Right lung (tissue), 5 donors: ENCODE results near the gene NPAS3. TPM values are rescaled to one million over a fixed set of nuclear protein-coding genes. Genes with fewer than 3 reads are reported as not detected.
A peak's percentile ranks its signal among the peaks of the same experiment; 100 is the strongest.

Experiments used
- DNase-seq, 2 donors: peaks; one replicate each; pipeline ENCODE4 v3.0.0-alpha.2; 2013
- polyA plus RNA-seq, 5 donors: library from polyadenylated mRNA; unstranded; fragments of 120-200 nt; gene quantifications; one replicate each; pipeline versions ENCODE4 v1.2.1 to v1.2.3, GENCODE V29; 2013; ENCODE audit warnings: inconsistent platforms in 1 of 5, low replicate concordance in 1 of 5; ENCODE audit not compliant: insufficient read length in 5 of 5, insufficient read depth in 1 of 5

The NPAS3 gene
- polyA plus RNA-seq, 5 donors = 0.56 to 0.77 (median 0.69) TPM

DNA sequence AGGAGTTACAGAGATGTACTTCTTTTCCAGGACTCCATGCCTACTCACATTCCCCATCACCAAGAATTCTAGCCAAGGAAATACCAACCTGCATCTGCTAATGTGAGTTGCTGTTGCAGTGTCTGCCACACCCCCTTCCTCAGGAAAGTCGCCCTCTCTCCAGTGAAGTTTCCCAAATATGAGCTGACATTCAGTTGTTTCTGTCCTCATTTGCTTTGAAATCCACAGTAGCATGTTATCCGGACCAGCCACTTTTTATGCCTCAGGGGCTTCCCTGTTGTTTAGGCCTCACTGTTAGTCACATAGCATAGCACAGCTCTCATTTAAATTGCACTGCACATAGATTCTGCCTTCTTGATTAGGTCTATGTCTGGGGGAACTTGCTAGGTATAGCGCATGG, 799.8 kb downstream of the NPAS3 start:
- no peak for DNase-seq

GRCh38 chr14:33740531-33740930, 801.9 kb downstream of the NPAS3 start:
- DNase-seq = no peak

DNA sequence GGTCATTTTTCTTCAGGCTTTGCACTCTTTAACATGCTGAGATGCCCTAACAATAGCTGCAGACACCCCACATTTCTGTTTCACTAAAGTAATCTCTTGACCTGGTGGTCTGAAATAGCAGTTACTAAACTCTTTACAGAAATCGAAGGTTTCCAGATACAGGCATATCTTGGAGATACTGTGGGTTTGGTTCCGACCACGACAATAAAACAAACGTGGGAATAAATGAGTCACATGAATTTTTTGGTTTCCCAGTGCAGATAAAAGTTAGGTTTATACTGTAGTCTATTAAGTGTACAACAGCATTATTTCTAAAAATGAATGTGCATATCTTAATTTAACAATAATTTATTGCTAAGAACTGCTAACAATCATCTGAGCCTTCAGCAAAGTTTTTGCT, 803.5 kb downstream of the NPAS3 start:
- DNase-seq = no peak

DNA sequence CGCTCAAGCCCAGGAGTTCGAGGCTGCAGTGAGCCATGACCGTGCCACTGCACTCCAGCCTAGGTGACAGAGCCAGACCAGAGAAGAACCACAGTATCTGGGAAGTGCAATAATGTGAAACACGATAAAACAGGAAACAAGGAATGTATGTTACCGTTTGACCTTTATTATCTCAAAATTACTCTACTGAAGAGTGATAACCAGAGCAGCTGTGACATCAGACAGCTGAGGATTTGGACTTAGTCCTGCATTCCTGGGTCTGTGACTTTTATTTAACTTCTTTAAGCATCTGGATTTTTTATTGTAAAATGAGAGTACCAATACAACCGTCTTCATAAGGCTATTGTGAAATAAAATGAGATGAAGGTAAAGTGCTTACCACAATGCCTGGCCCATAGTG, 806.5 kb downstream of the NPAS3 start:
- DNase-seq = no peak

DNA sequence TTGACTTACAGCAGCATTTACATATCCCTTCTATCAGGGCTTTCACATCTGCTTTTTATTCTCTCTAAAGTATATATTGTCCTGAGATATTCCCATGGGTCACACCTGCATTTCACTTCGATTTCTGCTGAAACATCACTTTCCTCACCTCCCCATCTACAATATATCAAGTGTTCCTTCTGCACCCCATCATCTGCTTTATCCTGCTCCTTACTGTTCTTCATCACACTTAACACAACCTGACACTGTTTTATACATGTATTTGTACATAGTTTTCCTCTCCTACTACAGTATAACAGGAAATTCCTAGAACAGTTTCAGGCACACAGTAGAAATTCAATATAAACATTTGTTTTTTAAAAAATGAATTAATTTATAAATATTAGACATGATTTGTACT, 809.1 kb downstream of the NPAS3 start:
- DNase-seq = no peak

GRCh38 chr14:33754261-33754660, 815.6 kb downstream of the NPAS3 start:
- DNase-seq = no peak

GRCh38 chr14:33755358-33755757, 816.7 kb downstream of the NPAS3 start:
- no peak for DNase-seq

DNA sequence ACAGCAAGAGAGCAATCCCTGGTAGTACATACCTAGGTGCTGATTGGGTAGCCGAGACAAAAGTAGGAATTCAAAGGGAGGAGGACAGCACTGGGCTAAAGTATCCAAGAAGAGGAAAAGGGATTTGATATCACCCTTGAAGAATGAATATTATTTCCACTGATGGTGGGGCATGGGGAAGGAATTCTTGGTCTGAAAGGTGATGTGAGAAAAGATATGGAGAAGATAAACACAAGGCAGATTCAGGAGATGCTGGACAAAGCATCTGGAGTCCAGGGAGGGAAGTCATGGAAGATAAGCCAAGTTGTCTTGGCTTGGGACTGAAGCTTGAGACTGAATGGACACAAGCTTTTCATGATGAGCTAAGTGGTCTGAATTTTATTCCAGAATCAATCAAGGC, 818.2 kb downstream of the NPAS3 start:
- DNase-seq = no peak

DNA sequence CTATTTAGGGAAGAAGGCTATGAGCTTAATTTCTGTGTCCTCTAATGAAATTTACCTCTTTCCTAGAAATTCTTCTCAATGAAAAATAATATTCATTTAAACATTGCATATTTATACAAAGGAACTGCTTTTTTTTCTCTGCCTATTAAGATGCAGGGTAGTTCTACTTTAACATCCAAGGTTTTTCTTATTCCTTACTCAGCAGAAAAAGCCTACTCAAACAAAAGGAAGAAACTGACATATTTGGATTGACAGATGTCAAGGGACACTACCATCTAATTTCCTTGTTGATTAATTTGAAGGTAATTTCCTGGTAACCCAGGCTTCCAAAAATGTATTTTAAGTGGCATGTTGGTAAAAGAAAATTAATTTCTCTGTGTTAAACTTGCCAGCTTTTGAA, 819.9 kb downstream of the NPAS3 start:
- no peak for DNase-seq

- DNase-seq = no peak
These were observed 823.6 kb downstream of the NPAS3 start for GRCh38 chr14:33762161-33762851.

GRCh38 chr14:33764876-33765650, 826.4 kb downstream of the NPAS3 start:
- peak; percentile 30 to 36 for DNase-seq

DNA sequence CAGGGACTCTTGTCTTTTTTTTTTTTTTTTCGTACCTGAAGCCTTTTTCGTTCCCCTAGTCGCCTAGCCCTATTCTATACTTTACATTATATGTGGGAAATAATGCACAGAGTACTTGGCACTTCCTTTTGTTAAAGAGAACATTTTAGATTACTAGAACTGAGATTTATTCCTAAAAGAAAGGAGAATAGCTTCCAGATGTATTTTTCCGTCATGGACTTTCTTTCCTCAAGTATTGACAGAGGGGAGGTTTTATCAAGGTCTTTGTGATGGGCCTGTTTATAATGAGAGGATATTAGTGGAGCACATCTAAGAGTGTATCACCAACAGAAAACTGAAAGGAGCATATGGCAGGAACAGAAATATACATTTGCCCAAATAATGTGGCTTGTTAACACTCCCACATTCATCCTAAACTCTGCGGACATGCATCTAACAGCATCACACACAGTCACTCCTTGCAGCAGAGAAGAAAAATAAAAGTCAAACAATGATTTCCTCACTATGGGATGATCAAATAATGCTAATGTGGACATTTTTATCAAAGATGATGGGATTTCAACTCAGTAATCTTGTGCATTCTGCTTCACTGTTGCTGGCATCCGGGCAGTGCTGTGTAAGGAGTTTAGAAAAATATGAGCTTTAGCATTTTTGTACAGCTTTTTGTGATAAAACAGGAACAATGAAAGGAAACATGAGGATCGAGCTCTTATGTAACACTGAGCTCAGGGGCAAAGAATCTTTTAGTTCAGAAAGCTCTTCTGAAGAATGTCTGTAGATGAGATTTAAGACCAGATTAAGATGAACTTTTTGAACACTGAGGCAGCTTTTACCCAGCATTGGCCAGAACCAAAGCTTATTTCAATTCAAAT, 829.1 kb downstream of the NPAS3 start:
- DNase-seq = no peak

DNA sequence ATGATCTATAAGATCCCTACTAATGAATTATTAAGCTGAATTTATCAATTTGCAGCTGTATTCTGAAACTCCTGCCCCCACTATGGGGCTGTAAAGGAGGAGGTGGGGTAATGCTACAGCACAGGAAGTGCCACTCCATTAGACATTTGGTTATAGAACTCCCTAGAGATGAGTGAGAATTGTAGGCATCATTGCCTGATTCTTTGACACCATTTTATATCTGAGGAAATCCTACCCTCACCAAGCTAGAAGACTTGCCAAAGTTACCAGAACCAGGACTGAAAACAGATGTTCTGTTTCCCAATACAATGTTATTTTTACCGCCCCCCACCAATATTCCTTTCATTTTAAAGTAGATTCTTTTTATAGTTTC, 829.8 kb downstream of the NPAS3 start:
- DNase-seq = no peak

GRCh38 chr14:33773205-33774030, 834.7 kb downstream of the NPAS3 start:
- no peak for DNase-seq

- no peak for DNase-seq
These were observed 835.5 kb downstream of the NPAS3 start for GRCh38 chr14:33774161-33774560.

DNA sequence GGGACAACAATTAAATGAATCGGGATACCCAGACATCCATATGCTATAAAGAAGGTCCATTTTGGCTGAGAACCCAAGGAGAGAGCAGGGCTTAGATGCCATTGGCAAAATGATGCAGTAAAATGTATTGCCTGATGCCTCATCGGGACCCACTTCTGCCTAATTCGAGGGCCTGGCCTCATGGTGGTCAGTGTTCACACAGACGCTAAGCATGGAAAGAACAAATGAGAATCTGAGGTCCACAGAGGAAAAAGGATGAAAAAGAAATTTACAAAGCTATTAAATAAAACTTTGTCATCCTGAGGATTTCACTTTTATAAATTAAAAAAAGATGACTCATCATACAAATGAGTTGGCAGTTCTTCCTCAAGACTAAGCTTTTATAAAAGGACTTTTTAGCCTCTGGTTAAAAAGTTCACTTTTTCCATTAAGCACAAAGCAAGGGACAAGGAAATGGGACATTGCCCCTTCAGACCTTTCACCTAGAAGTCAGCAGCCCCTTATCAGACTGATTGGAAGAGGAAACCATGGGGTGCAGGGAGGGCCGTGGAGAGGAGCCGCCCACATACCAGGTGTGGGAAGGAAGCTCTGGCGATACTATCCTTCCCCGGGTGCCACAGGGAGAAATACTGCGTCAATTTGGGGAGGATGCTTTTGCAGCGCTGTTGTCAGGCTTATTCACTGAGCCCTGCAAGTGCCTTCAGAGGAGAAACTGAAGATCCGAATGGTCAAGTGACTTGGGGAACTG, 836.2 kb downstream of the NPAS3 start:
- DNase-seq = no peak

DNA sequence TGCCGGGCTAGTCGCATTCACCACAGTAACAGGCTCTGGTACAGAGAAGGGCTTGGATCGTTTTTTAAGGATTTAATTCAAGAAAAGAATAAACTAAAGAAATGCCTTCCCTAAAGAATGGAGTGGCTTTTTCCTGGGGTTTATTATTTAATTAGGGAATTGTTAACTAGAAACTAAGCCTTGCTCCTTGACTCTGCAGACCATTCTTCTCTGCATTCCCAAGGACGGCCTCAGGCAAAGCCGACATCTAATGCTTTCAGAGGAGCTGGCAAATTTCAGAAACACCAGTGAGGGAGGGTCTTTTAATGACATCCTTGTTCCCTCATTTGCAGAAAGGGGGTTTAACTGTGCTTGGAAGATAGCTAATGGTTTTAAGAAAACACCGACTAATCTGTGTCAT, 838.2 kb downstream of the NPAS3 start:
- DNase-seq = no peak

- no peak for DNase-seq
These were observed 839.0 kb downstream of the NPAS3 start for GRCh38 chr14:33777681-33778080.

- no peak for DNase-seq
These were observed 841.4 kb downstream of the NPAS3 start for GRCh38 chr14:33780035-33780434.

DNA sequence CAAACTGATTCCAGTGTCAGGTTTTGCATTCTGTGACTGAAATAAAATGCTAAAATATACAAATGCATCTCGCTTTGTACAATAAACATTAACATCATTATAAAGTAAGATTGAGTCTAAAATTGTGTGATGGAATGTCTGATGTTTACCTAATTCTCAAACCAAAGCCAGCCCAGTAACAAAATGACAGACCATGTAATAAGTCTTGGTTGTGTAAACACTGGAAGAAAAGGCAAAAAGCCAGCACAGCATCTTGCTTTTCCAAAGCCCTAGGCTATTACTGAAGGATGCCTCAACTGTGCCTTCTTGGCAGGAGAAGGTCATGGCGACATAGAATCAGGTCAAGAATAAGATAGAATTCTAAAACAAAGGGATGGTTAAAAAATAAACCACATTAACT, 842.6 kb downstream of the NPAS3 start:
- no peak for DNase-seq

DNA sequence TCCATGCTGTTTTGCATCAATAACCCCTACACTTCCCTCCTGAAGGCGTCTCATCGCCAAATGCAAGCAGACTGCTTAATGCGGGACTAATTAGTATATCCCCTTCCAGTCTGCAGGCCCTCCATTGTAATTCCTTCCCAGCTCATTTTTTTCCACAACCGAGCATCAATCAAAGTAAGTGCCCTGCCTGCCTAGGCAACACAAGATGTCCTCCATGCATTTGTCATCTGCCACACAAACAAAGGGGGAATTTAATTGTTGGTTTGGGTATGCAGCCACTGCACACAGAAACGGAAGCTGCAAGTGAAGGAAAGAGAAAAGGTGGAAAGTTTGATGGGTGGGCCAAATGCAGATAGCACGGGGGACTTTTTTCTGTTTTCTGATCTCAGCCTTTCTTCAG, 844.2 kb downstream of the NPAS3 start:
- DNase-seq = no peak
